Limb (tissue), 2 donors: ENCODE measurements around the gene KRT1.

ENCODE experiments used
- DNase-seq, 2 donors: peaks; one replicate each; pipeline ENCODE4 v3.0.0-alpha.2; 2016; ENCODE audit errors: extremely low spot score in 2 of 2

Gene KRT1

DNA sequence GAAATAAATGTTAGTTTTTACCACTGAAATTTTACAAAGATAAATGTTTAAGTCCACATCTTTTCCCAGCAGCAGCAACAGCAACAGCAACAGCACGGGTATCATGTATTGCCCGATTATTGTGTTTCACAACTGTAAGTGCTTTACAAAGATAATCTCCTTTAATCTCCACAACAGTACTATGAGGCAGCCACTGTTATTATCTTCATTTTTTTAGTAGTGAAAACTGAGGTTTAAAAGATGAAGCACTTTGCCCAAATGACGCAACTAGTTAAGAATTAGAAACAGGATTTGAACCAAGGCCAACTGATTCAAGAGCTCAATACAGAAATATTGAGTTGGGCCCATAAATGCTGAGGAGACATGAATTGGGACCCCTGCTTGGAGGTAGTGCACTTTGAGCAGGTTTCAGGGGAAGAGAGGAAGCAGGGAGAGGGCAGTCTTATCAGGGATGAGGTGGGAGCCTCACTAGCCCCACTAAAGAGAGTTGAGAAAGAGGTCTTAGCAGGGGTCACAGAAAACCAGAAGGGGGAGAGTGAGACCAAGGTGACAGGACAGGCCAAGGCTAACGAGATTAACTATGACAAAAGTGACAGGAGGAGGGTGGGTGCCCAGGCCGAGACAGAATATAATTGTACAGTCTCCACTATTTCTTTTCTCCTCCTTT lies 43.5 kb downstream of the KRT1 start:
- DNase-seq: peak in 1 of 2 donors; percentile 1

DNA sequence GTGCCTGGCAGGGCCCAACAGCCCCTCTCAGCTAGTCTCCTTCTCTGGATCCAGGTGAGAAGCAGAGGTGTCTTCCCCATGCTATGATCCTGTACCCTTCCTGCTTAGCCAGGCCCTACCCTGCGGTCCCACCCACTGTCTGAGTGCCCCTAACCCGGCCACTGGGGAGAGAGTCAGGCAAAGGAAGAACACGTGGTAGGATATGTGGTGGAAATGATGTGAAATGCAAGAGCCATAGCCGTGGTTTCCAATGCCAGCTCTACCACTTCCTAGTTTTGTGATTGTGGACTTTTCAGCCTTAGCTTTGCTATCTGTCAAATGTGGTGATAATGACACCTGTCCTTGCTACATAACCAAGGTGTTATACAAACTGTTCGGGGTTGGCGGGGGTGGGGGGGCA lies 44.0 kb downstream of the KRT1 start:
- peak in 1 of 2 donors; percentile 12 for DNase-seq

DNA sequence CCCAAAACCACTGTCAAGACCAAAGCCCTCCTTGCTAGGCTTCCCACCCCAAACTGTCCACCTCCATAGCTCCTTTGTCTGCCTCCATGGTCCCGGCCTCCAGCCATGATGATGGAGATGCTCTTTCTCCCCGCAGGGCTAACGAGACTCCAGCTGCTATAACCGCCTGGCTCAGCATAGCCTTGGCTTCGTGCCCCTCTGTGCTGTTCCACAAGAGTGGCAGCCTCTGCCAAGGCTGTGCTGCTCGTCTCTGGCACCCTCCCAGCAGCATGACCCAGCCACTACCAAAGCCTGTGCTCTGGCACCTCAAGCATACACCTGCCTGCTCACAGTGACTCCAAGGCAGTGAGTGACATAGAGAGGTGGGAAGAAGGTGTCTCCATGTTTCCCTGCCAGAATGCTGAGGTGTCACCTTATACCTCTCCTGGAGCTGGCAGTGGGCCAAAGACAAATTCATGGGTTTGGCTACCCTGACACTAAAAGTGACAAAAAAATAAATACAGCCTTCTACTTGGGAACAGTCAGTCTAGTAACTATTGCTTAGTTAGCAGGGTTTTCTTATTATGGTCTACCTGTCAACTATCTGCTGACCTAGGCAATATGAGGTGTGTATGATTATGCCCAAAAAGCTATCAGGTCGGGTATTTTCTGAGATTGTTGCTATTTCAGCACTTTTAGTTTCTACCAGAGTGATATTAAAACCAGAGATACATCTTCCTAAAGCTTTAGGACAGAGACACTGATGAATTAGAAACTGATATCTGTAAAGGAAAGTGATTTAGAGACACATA lies 45.7 kb downstream of the KRT1 start:
- DNase-seq: peak in 1 of 2 donors; percentile 37

DNA sequence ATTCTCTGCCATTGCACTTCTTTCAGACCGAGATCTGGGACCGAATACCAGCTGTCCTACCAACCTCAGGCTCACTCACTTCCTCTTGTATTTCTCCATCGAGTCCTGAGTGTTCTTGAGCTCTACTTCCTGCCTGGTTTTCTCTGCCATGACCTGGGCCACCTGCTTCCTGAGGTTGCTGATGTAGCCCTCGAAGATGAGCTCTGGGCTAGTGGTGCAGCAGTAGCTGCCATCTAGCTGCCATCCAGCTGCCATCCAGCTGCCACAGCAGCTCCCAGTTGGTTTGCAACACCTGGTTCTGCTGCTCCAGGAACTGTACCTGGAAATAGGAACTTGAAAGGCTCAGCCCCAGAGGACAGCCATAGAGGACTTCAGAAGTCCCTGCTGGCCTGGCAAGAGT lies 46.8 kb downstream of the KRT1 start:
- DNase-seq: peak in 1 of 2 donors; percentile 8

DNA sequence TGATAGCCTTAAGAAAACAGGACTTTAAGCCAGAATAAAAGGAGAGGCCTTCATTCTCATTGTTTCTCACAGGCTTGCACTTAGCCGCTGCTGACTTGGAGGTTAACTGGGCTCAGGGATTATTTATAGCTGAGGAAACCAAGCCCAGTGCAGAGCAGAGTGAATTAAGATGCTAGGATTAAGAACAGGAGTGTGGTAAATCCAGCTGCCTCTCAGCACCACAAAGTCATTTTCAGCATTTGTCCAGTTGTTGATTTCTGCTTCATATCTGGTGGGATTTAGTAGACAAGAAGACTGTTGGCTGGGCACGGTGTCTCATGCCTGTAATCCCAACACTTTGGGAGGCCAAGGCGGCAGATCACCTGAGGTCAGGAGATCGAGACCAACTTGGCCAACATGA lies 47.6 kb downstream of the KRT1 start:
- peak in 1 of 2 donors; percentile 2 for DNase-seq

DNA sequence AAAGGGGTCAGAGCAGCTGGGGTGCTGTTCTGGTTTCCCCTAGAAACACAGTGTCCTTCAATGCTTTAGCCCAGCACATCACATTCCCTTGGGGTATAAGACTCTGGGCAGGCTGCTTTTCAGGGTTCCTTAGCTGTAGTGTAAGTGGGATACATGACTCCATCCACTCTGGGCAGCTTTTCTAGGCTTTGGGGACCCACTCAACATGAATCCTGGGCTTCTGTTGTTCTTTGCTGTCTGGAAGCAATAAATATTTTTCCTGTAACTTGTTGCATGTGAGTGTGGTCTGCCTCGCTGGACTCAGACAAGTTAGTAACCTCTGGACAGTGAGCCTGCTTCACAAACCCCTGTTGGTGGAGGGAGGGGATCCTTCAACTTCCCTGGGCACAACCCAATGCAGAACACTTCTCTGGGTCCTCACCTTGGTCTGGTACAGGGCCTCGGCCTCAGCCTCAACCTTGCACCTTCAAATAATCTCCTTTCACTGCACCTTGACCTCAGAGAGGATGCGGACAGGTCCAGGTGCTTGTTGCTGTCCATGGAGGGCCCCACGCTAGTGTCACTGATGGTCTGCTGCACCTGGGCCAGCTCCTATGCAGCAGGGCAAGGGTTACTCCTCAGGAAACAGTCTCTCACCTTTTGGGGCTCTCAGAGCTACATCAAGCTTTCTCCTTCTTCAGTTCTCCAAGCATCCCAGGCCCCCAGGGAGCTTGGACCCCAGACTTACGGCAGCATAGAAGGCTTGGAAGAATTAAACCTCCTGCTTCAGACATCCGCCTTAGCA lies 48.3 kb downstream of the KRT1 start:
- DNase-seq: peak in 1 of 2 donors; percentile 7

DNA sequence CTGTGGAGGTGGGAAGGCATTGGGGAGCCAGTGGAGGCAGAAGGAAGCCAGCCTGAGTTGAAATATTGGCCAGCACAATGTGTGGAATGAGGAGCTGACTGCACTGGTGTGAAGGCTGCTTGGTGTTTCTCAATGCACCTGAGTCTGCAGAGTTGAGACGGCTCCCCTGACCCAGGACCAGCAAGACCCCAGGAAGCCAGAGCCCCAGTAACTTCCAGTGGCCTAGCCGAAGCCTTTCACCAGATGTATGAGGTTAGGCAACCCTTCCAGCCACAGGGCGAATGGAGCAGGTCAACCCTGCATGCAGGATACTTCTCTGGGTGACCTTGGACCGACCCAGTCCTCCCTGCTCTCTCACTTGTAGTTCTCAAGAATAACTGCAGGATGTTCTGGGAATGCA lies 48.9 kb downstream of the KRT1 start:
- DNase-seq: no peak

DNA sequence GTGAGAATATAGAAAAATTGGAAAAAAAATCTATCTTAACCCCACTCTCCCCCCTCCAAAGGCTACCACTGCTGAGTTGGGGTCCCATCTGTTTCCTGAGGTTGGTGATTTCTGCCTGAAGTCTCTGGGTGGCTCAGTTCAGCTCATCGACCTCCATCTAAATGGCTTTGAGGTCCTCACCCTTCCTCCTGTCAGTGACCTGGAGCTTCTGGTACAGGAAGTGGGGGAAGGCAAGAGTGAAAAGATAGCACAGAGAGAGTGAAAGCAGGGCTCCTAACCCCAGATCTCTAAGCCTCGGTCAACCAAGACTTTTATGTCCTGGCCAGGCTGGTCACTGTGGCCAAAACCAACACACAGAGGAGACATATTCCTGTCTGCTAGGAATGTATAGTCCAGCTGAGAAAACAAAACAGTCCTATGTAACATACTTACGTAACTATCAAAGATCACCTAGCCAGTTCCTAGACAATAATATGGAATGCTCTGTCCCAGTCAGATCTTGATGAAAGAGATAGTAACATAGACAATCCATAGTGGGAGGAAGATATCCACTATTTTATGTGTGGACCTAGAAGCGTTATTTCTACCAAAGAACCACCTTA lies 49.5 kb downstream of the KRT1 start:
- no peak for DNase-seq

DNA sequence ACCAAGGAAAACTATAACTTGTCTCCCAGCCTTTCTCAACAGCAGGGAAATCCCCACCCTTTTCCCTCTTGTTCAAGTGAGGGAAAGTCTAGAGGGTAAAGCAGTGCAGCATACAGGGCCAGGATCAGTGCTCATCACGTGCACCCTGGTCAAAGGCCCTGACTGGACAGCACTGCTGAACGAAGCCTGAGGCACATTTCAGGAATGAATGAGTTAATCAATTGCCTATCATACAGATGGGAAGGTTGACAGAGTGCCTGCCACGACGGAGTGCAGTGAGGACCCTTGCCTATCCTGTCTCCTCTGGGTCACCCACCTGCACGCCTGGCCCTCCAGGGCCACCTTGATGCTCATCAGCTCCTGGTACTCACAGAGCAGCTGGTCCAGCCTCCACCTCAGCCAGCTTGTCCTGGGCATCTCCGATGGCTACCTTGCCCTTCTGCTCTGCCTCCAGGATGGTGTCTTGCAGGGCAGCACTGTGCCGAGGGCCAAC lies 50.2 kb downstream of the KRT1 start:
- no peak for DNase-seq

DNA sequence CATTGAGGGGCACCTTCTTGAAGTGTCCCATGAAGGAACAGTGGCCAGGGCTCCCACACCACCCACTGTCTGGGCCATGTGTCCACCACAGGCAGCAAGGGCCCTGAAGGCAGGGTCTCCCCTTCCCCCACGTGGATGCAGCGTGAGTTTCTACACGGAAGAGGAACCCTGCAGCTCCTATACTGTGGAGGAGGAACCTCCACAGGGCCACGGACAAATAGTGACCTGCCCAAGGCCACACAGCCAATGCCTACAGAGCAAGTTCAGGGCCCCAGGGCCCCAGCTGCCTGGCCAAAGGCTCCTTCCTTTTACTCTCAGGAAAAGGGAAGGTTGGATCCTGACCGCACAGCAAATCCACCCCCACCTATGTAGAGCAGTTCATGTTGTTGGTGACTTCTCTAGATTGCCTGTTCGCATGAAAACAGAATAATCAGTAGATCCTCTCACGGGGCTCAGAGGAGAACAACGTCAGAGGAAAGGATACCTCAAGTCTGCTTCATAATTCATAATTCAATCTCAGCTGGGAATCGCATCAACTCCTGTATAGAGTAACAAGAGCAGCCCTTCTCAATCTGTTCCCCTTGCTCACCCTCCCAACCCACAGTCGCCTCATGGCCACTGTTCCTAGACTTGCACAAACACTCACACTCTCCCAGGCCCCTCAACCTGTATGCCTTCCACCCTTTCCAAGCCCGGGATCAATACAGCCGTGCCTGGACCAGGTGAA lies 50.8 kb downstream of the KRT1 start:
- DNase-seq: no peak

DNA sequence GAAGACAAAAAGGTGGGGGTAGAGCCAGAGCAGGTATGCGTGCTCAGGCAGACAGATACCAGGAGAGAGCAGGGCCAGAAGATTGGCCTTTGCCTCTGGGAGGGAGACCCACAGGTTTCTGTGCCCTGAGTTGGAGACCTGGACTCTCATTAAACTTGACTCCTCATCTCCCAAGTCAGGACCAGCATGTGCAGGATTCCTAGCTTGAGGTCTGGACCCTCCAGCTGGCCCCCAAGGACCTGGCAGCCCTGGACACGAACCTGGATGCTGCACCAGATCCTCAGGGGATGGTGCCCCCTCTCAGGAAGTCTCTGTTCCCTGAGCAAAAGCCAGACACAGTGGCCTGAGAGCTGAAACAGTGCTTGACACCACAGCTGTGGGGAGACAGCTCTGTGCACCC lies 51.4 kb downstream of the KRT1 start:
- DNase-seq: no peak

DNA sequence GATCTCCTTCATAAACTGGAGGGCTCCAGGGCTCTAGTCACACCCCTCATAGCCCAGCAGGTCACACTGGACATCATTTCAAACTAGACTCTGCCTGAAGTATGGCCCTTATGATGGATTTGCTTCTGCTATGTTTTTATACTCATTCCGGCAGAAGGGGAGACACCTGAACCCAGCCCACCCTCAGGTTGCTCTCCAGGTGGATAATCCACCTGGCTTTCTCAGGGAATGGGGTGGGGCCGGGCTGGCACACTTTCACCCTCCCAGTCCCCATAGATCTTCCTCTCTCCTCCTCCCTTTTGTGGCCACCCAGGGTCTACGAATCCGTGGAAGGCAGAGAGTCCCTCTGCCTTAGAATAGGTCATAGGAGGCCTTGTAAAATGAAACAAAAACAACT lies 52.1 kb downstream of the KRT1 start:
- DNase-seq: no peak

DNA sequence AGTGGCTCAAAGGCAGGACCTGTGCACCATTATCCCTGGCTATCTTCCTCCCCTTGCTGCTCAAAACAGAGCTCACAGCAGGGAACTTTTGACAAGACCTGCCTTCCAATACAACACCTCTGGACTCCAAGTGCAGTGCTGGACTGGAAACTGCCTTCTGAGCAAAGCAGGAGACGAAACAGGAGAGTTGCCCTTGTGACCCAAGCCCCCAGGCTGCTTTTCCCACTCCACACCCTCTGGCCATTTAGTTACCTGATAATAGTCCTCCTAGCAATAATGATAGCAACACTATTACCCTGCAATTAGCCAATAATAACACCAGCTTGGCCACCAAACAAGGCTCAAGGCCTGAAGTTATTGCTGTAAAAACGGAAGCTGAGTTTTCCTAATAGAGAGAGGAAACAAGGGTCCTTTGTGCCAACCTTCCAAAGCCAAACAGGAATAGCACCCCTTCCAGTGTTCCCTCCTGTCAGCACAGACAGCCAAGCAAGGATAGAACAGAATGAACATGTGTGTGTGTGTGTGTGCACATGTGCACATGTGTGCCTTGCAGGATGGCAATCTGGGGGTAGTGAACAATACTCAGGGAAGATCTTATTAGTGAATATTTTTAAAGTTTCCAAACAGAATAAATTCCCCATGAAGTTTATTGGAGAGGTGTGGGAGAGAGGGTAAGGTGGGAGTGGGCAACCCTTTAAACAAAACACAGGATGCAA lies 52.7 kb downstream of the KRT1 start:
- DNase-seq: peak in 1 of 2 donors; percentile 8
